Chondrocyte (in vitro differentiated cells): Measurements from ENCODE around the gene IQCE. TPM values are rescaled to one million over a fixed set of nuclear protein-coding genes. Genes with fewer than 3 reads are reported as not detected.

Source experiments
- DNase-seq: peaks from one replicate; pipeline ENCODE4 v3.0.0; 2021; ENCODE audit warnings: mixed read lengths, low spot score
- H3K27ac Mint-ChIP-seq: one replicate; pipeline ENCODE4 v1.8.0; 2021; ENCODE audit warnings: mild to moderate bottlenecking, moderate library complexity, mixed read lengths; ENCODE audit not compliant: unreplicated experiment
- H3K27me3 Mint-ChIP-seq: 2 replicates; pipeline ENCODE4 v1.8.0; 2021; ENCODE audit warnings: low read depth, mixed read lengths
- H3K36me3 Mint-ChIP-seq: 2 replicates; pipeline ENCODE4 v1.8.0; 2021; ENCODE audit warnings: low read depth, mixed read lengths
- H3K4me1 Mint-ChIP-seq: 2 replicates; pipeline ENCODE4 v1.8.0; 2021; ENCODE audit warnings: low read depth, mild to moderate bottlenecking, mixed read lengths
- H3K4me3 Mint-ChIP-seq: one replicate; pipeline ENCODE4 v1.8.0; 2021; ENCODE audit warnings: mild to moderate bottlenecking, moderate library complexity, mixed read lengths; ENCODE audit not compliant: unreplicated experiment
- H3K9me3 Mint-ChIP-seq: 2 replicates; pipeline ENCODE4 v1.8.0; 2021; ENCODE audit warnings: low read depth, mixed read lengths
- CTCF ChIP-seq: fragments of 200-600 bp; sonication (generic); IDR thresholded peaks from 2 replicates; pipeline ENCODE4 v1.5.0; 2021; ENCODE audit warnings: antibody characterized with exemption, mild to moderate bottlenecking, moderate library complexity
- total RNA-seq: library from RNA; stranded (reverse); gene quantifications from 3 replicates; pipeline ENCODE4 v1.2.1, GENCODE V29; 2021

The IQCE gene
- total RNA-seq, 1 donor from 2014 or later: 10.0 TPM

DNA sequence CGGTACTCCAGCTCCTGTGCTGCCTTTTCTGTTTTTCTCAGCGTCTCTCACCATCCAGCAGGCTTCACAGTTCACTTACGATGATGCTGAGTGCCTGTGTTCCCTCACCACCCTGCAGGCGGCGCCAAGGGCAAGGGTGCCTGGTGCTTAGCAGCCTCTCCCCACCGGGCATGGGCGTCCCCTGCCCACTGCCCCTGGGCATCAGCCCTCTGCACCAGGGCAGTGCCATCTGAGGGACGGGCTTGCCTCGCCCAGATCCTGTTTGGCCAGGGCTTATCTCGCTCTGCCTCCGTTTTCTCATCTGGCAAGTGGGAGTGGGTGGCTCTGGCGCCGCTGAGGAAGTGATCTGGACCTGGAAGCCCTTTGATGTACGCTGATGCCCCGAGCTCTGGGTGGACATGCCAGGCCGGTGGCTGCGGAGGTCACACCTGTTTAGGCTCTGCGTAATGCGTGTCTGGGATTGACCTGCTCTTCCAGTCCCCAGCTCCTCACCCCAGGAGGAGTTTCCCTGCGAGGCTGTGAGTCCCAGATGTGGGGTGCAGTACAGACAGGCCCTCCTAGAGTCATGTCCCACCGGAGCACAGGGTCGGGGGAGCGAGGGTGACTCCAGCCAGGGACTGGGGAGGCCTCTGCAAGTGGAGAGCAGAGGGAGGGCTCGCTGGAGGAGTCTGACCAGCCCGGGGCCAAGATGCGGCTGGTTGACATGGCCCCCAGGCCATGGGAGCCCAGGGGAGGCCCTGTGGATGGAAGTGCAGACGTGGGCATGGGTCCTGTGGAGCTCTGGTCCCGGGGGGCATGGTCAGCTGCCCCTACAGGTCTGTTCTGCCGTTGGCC, 84.8 kb downstream of the IQCE start:
- H3K27ac Mint-ChIP-seq: no peak overlapping the region

GRCh38 chr7:2644220-2644561, 85.4 kb downstream of the IQCE start:
- peaks cover 54% of the 10 kb centered on the region for H3K4me1 Mint-ChIP-seq
- peak overlapping the region; percentile 2 for H3K27ac Mint-ChIP-seq
- no peak overlapping the region for H3K4me3 Mint-ChIP-seq
- no peak for TF ChIP-seq CTCF
- no peaks in the 10 kb centered on the region for H3K27me3 Mint-ChIP-seq
- H3K9me3 Mint-ChIP-seq: no peaks in the 10 kb centered on the region
- DNase-seq: no peak
- no peaks in the 10 kb centered on the region for H3K36me3 Mint-ChIP-seq

More for the DNA sequence above, 84.8 kb downstream of the IQCE start:
- no peaks in the 10 kb centered on the region for H3K36me3 Mint-ChIP-seq
- peak; percentile 36 for TF ChIP-seq CTCF
- H3K4me3 Mint-ChIP-seq: no peak overlapping the region
- no peaks in the 10 kb centered on the region for H3K27me3 Mint-ChIP-seq
- H3K9me3 Mint-ChIP-seq: no peaks in the 10 kb centered on the region
- no peak for DNase-seq
- H3K4me1 Mint-ChIP-seq: peaks cover 59% of the 10 kb centered on the region

DNA sequence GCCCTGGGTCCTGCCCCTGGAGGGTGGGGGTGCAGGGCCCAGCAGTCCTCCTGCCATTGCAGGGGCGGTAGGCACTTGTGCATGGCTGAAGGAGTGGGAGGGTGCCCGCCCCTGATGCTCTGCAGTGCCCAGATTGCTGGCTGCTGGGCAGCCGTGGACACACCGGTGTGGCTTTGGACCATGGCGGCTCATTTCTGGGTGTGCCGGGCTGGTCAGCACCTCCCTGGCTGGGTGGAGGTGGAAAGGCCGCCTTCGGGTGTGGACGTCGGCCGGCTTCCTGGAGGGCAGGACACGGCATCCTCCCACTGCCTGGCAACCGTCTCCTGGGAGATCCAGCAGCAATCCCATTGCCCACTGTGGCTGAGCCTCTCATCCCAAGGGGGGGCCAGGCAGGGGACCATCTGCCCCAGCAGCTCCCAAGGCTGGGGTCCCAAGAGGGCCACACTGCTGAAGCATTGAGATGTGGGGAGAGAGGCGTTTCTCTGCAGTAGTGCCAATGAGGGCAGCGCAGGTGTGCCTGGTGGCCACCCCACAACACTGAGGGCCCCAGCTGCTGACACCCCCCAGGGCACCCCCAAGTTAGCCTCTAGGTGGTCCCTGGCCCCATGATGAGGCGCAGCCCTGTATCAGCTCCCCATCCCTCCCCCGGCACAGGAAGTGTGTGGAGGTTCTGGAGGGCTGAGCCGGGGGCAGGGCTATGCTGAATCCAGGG, 85.9 kb downstream of the IQCE start:
- Mint-ChIP-seq H3K9me3 (no peaks in the 10 kb centered on the region), H3K27ac (peak overlapping the region; percentile 46), H3K4me1 (peaks cover 50% of the 10 kb centered on the region), H3K36me3 (no peaks in the 10 kb centered on the region), H3K27me3 (no peaks in the 10 kb centered on the region), H3K4me3 (peak overlapping the region; percentile 22)
- DNase-seq: no peak
- TF ChIP-seq CTCF: no peak

GRCh38 chr7:2645274-2645868, 86.6 kb downstream of the IQCE start:
- Mint-ChIP-seq H3K27me3 (no peaks in the 10 kb centered on the region), H3K36me3 (no peaks in the 10 kb centered on the region), H3K27ac (peak overlapping the region; percentile 46), H3K9me3 (no peaks in the 10 kb centered on the region), H3K4me3 (no peak overlapping the region), H3K4me1 (peaks cover 47% of the 10 kb centered on the region)
- no peak for DNase-seq
- TF ChIP-seq CTCF: no peak

- H3K27me3 Mint-ChIP-seq: no peaks in the 10 kb centered on the region
- no peak for TF ChIP-seq CTCF
- H3K4me1 Mint-ChIP-seq: peaks cover 42% of the 10 kb centered on the region
- no peak overlapping the region for H3K27ac Mint-ChIP-seq
- H3K4me3 Mint-ChIP-seq: no peak overlapping the region
- peaks cover 1% of the 10 kb centered on the region for H3K36me3 Mint-ChIP-seq
- DNase-seq: no peak
- H3K9me3 Mint-ChIP-seq: no peaks in the 10 kb centered on the region
Measured at GRCh38 chr7:2646336-2646679, 87.5 kb downstream of the IQCE start.
